Heart right ventricle (tissue), 16 donors: ENCODE data around the gene SBK3. TPM values are rescaled to one million over a fixed set of nuclear protein-coding genes. Genes with fewer than 3 reads are reported as not detected.

Source experiments
- ATAC-seq, 8 donors: fragments of 200-7000 bp; cut with Tn5 transposase; one replicate each; pipeline ENCODE4 v1.9.1; 2020; ENCODE audit warnings: mild to moderate bottlenecking in 8 of 8, moderate library complexity in 8 of 8, moderate number of reproducible peaks in 1 of 8
- DNase-seq, 2 donors: peaks; one replicate each; pipeline ENCODE4 v3.0.0-alpha.2; 2020
- H3K27ac ChIP-seq, 10 donors: fragments of 200-600 bp; sonication (generic) in 2 of 10; one replicate each; pipeline versions ENCODE4 v1.5.0 to v1.8.0; 2020 to 2022; ENCODE audit warnings: mild to moderate bottlenecking in 3 of 10
- H3K27me3 ChIP-seq, 7 donors: fragments of 200-600 bp; one replicate each; pipeline ENCODE4 v1.8.0; 2021 to 2022; ENCODE audit warnings: mild to moderate bottlenecking in 2 of 7
- H3K36me3 ChIP-seq, 9 donors: fragments of 200-600 bp; sonication (generic) in 1 of 9; one replicate each; pipeline versions ENCODE4 v1.5.0 to v1.8.0; 2020 to 2022; ENCODE audit warnings: mild to moderate bottlenecking in 2 of 9
- H3K4me1 ChIP-seq, 9 donors: fragments of 200-600 bp; sonication (generic) in 1 of 9; one replicate each; pipeline versions ENCODE4 v1.5.0 to v1.8.0; 2020 to 2022; ENCODE audit warnings: mild to moderate bottlenecking in 4 of 9
- H3K4me3 ChIP-seq, 10 donors: fragments of 200-600 bp; sonication (generic) in 2 of 10; one replicate each; pipeline versions ENCODE4 v1.5.0 to v1.8.0; 2020 to 2022; ENCODE audit warnings: mild to moderate bottlenecking in 7 of 10, moderate library complexity in 2 of 10
- H3K9me3 ChIP-seq, 11 donors: fragments of 200-600 bp in 10 of 11; sonication (generic) in 2 of 11; one replicate each; pipeline versions ENCODE4 v1.5.0 to v1.8.0; 2013 to 2022; ENCODE audit warnings: mild to moderate bottlenecking in 2 of 11, control low read depth in 1 of 11, moderate library complexity in 1 of 11
- CTCF ChIP-seq, 9 donors: fragments of 200-600 bp; sonication (generic) in 2 of 9; IDR thresholded peaks; one replicate each; pipeline versions ENCODE4 v1.5.0 to v1.8.0; 2021 to 2022; ENCODE audit warnings: antibody characterized with exemption in 9 of 9, mild to moderate bottlenecking in 5 of 9, moderate library complexity in 1 of 9
- WGBS, 2 donors: extraction: QIAGEN DNeasy Blood & Tissue Kit; methylation state at CpG; one replicate each; pipeline ENCODE4 v1.1.7; 2013; ENCODE audit warnings: inconsistent platforms in 1 of 2; 5-methylcytosine and 5-hydroxymethylcytosine counted together
- intact Hi-C, 10 donors: fragments of 100-400 bp; cut with DNase I; formaldehyde crosslinking; loops; one replicate each; pipeline versions ENCODE4 v1.11.1 to v1.14.2; 2022
- polyA plus RNA-seq, 2 donors: library from polyadenylated mRNA; stranded (reverse); fragments of 200-250 nt; gene quantifications; one replicate each; pipeline ENCODE4 v1.2.3, GENCODE V29; 2013
- total RNA-seq, 10 donors: library from RNA; stranded (reverse); fragmentation: NEBNext Ultra II Directional in 3 of 10; extraction: Animal tissue kit (Norgen Biotek cat#: 25700) in 3 of 10; gene quantifications; one replicate each; pipeline versions ENCODE4 v1.2.1 to v1.2.4, GENCODE V29; 2021 to 2023
- donor health status: Arrhythmogenic right ventricular cardiomyopathy.
- donor health status: ischemic (EF 13 %, LVEDD 7.1; RV severe dilation, severe dysfunction).
- donor health status: healthy with polysubstance abuse.
- donor health status: DM: no; HTN: yes; CAD: no.
- donor health status: DM: no; HTN: no; CAD: no.
- donor health status: ischemic (EF 25% LVEDD 6.9; RV normal size, moderate dysfunction).
- donor health status: ischemic (EF 25% LVEDD 5.7; RV mildly dilated, moderate dysfunction).
- donor health status: healthy.
- donor health status: DM: yes; HTN: yes; CAD: no.
- donor health status: Ischemic cardiomyopathy.
- donor health status: ischemic (EF 35%, LVEDD 5.7; RV mildly dilated, moderate dysfunction).
- donor health status: nonischemic (EF 11% LVEDD 7.7; RV severe dilation, severe dysfunction).
- donor health status: DM: yes; HTN: yes; CAD: no.
- donor health status: PGD.
- donor health status: ischemic (EF 29% LVEDD 5.4; RV normal size, mild dysfunction).
- donor health status: nonischemic (EF 23%, LVEDD 6.1; RV moderate dilation, normal function).

SBK3 gene
- total and polyA plus RNA-seq, 12 donors: 2.0 to 33.3 (median 7.3) TPM

GRCh38 chr19:55554741-55555152 lies 9.4 kb upstream of the SBK3 start:
- WGBS, 2 donors: 69 to 71% methylated on average over 8 of the region's 8 CpGs
- no peak for DNase-seq
- Histone ChIP-seq H3K4me1 (peaks cover 1 to 12% (median 7%) of the 10 kb centered on the region in 9 donors), H3K27me3 (no peaks in the 10 kb centered on the region), H3K4me3 (no peak overlapping the region), H3K27ac (no peak overlapping the region), H3K36me3 (no peaks in the 10 kb centered on the region), H3K9me3 (no peaks in the 10 kb centered on the region)
- intact Hi-C loops: no loop called here
- no peak for ATAC-seq
- no peak for TF ChIP-seq CTCF (IDR thresholded peaks at IDR 0.05)

- no peak for ATAC-seq
- TF ChIP-seq CTCF (IDR thresholded peaks at IDR 0.05): no peak
- Histone ChIP-seq H3K27ac (no peak overlapping the region), H3K4me3 (no peak overlapping the region), H3K4me1 (peaks cover 4 to 15% (median 11%) of the 10 kb centered on the region in 9 donors), H3K27me3 (no peaks in the 10 kb centered on the region), H3K9me3 (no peaks in the 10 kb centered on the region), H3K36me3 (no peaks in the 10 kb centered on the region)
- DNase-seq: no peak
- 91 to 93% methylated on average over 9 of the region's 9 CpGs for WGBS, 2 donors
- intact Hi-C loops: no loop called here
Measured at GRCh38 chr19:55554302-55554701, 9.0 kb upstream of the SBK3 start.

GRCh38 chr19:55553217-55554182 lies 8.2 kb upstream of the SBK3 start:
- ATAC-seq: no peak
- no peak overlapping the region for H3K27ac ChIP-seq
- no peak for DNase-seq
- peaks cover 4 to 22% (median 11%) of the 10 kb centered on the region in 9 donors for H3K4me1 ChIP-seq
- no peaks in the 10 kb centered on the region for H3K36me3 ChIP-seq
- WGBS, 2 donors: 50 to 55% methylated on average over 13 of the region's 13 CpGs
- H3K9me3 ChIP-seq: no peaks in the 10 kb centered on the region
- H3K27me3 ChIP-seq: peaks cover 0 to 6% (median 0%) of the 10 kb centered on the region in 7 donors
- no peak overlapping the region for H3K4me3 ChIP-seq
- no peak for TF ChIP-seq CTCF (IDR thresholded peaks at IDR 0.05)
- intact Hi-C loops: no loop called here

- 69 to 74% methylated on average over 13 of the region's 13 CpGs for WGBS, 2 donors
- ATAC-seq (no peak), DNase-seq (no peak)
- intact Hi-C loops: no loop called here
- no peaks in the 10 kb centered on the region for H3K36me3 ChIP-seq
- peaks cover 4 to 27% (median 13%) of the 10 kb centered on the region in 9 donors for H3K4me1 ChIP-seq
- TF ChIP-seq CTCF (IDR thresholded peaks at IDR 0.05): no peak
- no peak overlapping the region for H3K4me3 ChIP-seq
- peaks cover 0 to 7% (median 0%) of the 10 kb centered on the region in 7 donors for H3K27me3 ChIP-seq
- no peaks in the 10 kb centered on the region for H3K9me3 ChIP-seq
- H3K27ac ChIP-seq: no peak overlapping the region
Measured at GRCh38 chr19:55552620-55553019, 7.3 kb upstream of the SBK3 start.
